A549 (cell line): ENCODE results near the gene MDGA2. TPM values are rescaled to one million over a fixed set of nuclear protein-coding genes. Genes with fewer than 3 reads are reported as not detected.

Source experiments
- ATAC-seq, 2 experiments: fragments of 200-7000 bp in 1 of 2; fragments of >200 bp in 1 of 2; cut with Nextera tagmentation in 1 of 2; cut with Tn5 transposase in 1 of 2; 3 replicates each; pipeline versions ENCODE4 v1.8.0 to v1.9.1; 2018 to 2020; ENCODE audit warnings: mild to moderate bottlenecking in 1 of 2, moderate library complexity in 1 of 2
- CTCF ChIA-PET: fragments of 300-600 bp; sonication (Branson Sonifier 250); formaldehyde crosslinking; extraction: SDS; loops from one replicate; lab custom pipeline; 2021; ENCODE audit warnings: antibody characterized with exemption, inconsistent platforms; lab: Yijun Ruan, JAX
- POLR2A ChIA-PET: fragments of 350-600 bp; formaldehyde crosslinking; extraction: SDS; loops from one replicate; lab custom pipeline; 2021; ENCODE audit warnings: antibody characterized with exemption, inconsistent platforms; lab: Yijun Ruan, JAX
- DNase-seq, 2 experiments: peaks; one replicate each; pipeline versions ENCODE4 v3.0.0 to v3.0.0-alpha.2; 2011 to 2016; ENCODE audit warnings: low read depth in 1 of 2, low spot score in 1 of 2
- FAIRE-seq: peaks from 2 replicates; lab custom pipeline; 2011; peaks lifted over from hg19 to GRCh38; lab: Jason Lieb, UNC
- H3K27ac ChIP-seq, 2 experiments: fragments of >200 bp; sonication (Bioruptor Twin); formaldehyde crosslinking; 3 replicates each; pipeline ENCODE4 v1.5.1; 2016 to 2017
- H3K4me1 ChIP-seq: fragments of >200 bp; sonication (Bioruptor Twin); formaldehyde crosslinking; 3 replicates; pipeline ENCODE4 v1.6.1; 2016
- H3K4me2 ChIP-seq: fragments of >200 bp; sonication (Bioruptor Twin); formaldehyde crosslinking; 3 replicates; pipeline ENCODE4 v1.6.1; 2016
- H3K4me3 ChIP-seq: fragments of >200 bp; sonication (Bioruptor Twin); formaldehyde crosslinking; 3 replicates; pipeline ENCODE4 v1.5.1; 2016
- H3K9me3 ChIP-seq: fragments of >200 bp; sonication (Bioruptor Twin); formaldehyde crosslinking; 3 replicates; pipeline ENCODE4 v1.6.1; 2016
- CEBPB ChIP-seq, 2 experiments: fragments of >200 bp in 1 of 2; sonication (Bioruptor Twin) in 1 of 2; formaldehyde crosslinking in 1 of 2; IDR thresholded peaks; 2 replicates each; pipeline ENCODE4 v1.6.1; 2012 to 2016
- FOSL2 ChIP-seq, 2 experiments: fragments of 450-650 bp in 1 of 2; fragments of >200 bp in 1 of 2; sonication (Bioruptor Twin) in 1 of 2; formaldehyde crosslinking; IDR thresholded peaks; 2 replicates each; pipeline versions ENCODE4 v1.5.0 to v1.6.1; 2016 to 2020; ENCODE audit warnings: mild to moderate bottlenecking in 1 of 2, moderate library complexity in 1 of 2
- FOXS1 ChIP-seq: fragments of 250-450 bp; sonication (Bioruptor Pico); IDR thresholded peaks from 2 replicates; pipeline ENCODE4 v1.5.0; 2020; ENCODE audit warnings: mild to moderate bottlenecking, moderate library complexity
- HDAC2 ChIP-seq: fragments of 200-600 bp; sonication (generic); IDR thresholded peaks from 2 replicates; pipeline ENCODE4 v1.6.1; 2016
- HMGXB4 ChIP-seq: fragments of 250-450 bp; sonication (Bioruptor Pico); IDR thresholded peaks from 2 replicates; pipeline ENCODE4 v1.5.0; 2021; ENCODE audit warnings: mild to moderate bottlenecking, moderate library complexity, borderline replicate concordance
- JUNB ChIP-seq: fragments of >200 bp; sonication (Bioruptor Twin); formaldehyde crosslinking; IDR thresholded peaks from 2 replicates; pipeline ENCODE4 v1.6.1; 2016
- KDM5A ChIP-seq: fragments of 200-600 bp; sonication (generic); IDR thresholded peaks from 2 replicates; pipeline ENCODE4 v1.6.1; 2016; ENCODE audit warnings: antibody characterized with exemption, mild to moderate bottlenecking
- MAX ChIP-seq: IDR thresholded peaks from 2 replicates; pipeline ENCODE4 v1.6.1; 2012
- NFE2L2 ChIP-seq: fragments of 150-350 bp; conservative IDR thresholded peaks from 2 replicates; pipeline ENCODE4 v1.6.1; 2014; ENCODE audit warnings: low read length
- NR3C1 ChIP-seq: fragments of >200 bp; sonication (Bioruptor Twin); formaldehyde crosslinking; IDR thresholded peaks from 3 replicates; pipeline ENCODE4 v1.6.1; 2017
- RARB ChIP-seq: fragments of 250-450 bp; sonication (Bioruptor Pico); IDR thresholded peaks from 2 replicates; pipeline ENCODE4 v1.8.0; 2021; ENCODE audit warnings: mild to moderate bottlenecking, moderate library complexity
- REST ChIP-seq: fragments of 200-600 bp; sonication (generic); IDR thresholded peaks from 2 replicates; pipeline ENCODE4 v1.6.1; 2016; ENCODE audit warnings: antibody characterized with exemption, mild to moderate bottlenecking, moderate library complexity
- RFX5 ChIP-seq: fragments of 450-650 bp; IDR thresholded peaks from 2 replicates; pipeline ENCODE4 v1.7.1; 2014; ENCODE audit warnings: antibody characterized with exemption, mild to moderate bottlenecking, moderate library complexity
- SREBF2 ChIP-seq: fragments of 450-650 bp; IDR thresholded peaks from 2 replicates; pipeline ENCODE4 v1.6.1; 2014; ENCODE audit warnings: mild to moderate bottlenecking, moderate library complexity
- USF2 ChIP-seq: fragments of 450-650 bp; IDR thresholded peaks from 2 replicates; pipeline ENCODE4 v1.6.1; 2014; ENCODE audit warnings: antibody characterized with exemption
- ZSCAN20 ChIP-seq: fragments of 250-450 bp; sonication (Bioruptor Pico); IDR thresholded peaks from 2 replicates; pipeline ENCODE4 v1.8.0; 2022; ENCODE audit warnings: mild to moderate bottlenecking, moderate library complexity
- WGBS: methylation state at CpG from one replicate; pipeline ENCODE4 v1.1.6; 2017; ENCODE audit errors: missing lambda C conversion rate; 5-methylcytosine and 5-hydroxymethylcytosine counted together
- polyA plus RNA-seq, 4 experiments: library from polyadenylated mRNA; depleted of rRNA in 3 of 4; stranded (reverse); fragments of >200 nt; fragmentation: RNase III in 1 of 4; extraction: RNeasy Plus Mini Kit Qiagen cat#74134 plus additional on column Dnase treatment in 1 of 4; gene quantifications; 2 replicates in 3 of 4; 3 replicates in 1 of 4; pipeline ENCODE4 v1.2.3, GENCODE V29; 2011 to 2017

Gene MDGA2
- polyA plus RNA-seq, 2 of the 4 experiments (the other 2 are of a cell fraction), result 0.08 to 0.12 TPM

GRCh38 chr14:47149326-47149725 is 526.1 kb downstream of the MDGA2 start (continued):
- TF ChIP-seq HDAC2 (no peak), RARB (CRISPR knock-in tag) (no peak), USF2 (no peak)

- no peak overlapping the region for H3K4me2 ChIP-seq
- no peaks in the 10 kb centered on the region for H3K4me1 ChIP-seq
- no peaks in the 10 kb centered on the region for H3K9me3 ChIP-seq
- ATAC-seq (no peak), DNase-seq (no peak), FAIRE-seq (no peak)
- no peak overlapping the region for H3K4me3 ChIP-seq
- TF ChIP-seq CEBPB (IDR thresholded peaks at IDR 0.05), result no peak
- no peak for TF ChIP-seq USF2
- no peak for TF ChIP-seq RFX5
- TF ChIP-seq SREBF2, result no peak
- no peak for TF ChIP-seq FOSL2 (IDR thresholded peaks at IDR 0.05)
- TF ChIP-seq FOSL2 (CRISPR knock-in tag; IDR thresholded peaks at IDR 0.05), result no peak
- TF ChIP-seq NR3C1, result no peak
- TF ChIP-seq HDAC2, result no peak
- TF ChIP-seq ZSCAN20 (CRISPR knock-in tag), result no peak
- TF ChIP-seq KDM5A, result no peak
- TF ChIP-seq FOXS1 (CRISPR knock-in tag), result no peak
- no peak overlapping the region for H3K27ac ChIP-seq
- 3% methylated on average over 3 of the region's 3 CpGs for WGBS
- ChIA-PET POLR2A (no interaction called here), CTCF (no interaction called here)
These were observed 526.7 kb downstream of the MDGA2 start for GRCh38 chr14:47148686-47149085.

- WGBS, result 11% methylated on average over 2 of the region's 2 CpGs
- ATAC-seq (no peak), FAIRE-seq (no peak), DNase-seq (no peak)
- H3K9me3 ChIP-seq, result no peaks in the 10 kb centered on the region
- no peaks in the 10 kb centered on the region for H3K4me1 ChIP-seq
- ChIA-PET CTCF (no interaction called here), POLR2A (no interaction called here)
- no peak overlapping the region for H3K27ac ChIP-seq
- H3K4me2 ChIP-seq, result no peak overlapping the region
- H3K4me3 ChIP-seq, result no peak overlapping the region
- TF ChIP-seq NR3C1, result no peak
- no peak for TF ChIP-seq NFE2L2
- no peak for TF ChIP-seq JUNB
- no peak for TF ChIP-seq FOSL2 (IDR thresholded peaks at IDR 0.05)
- no peak for TF ChIP-seq FOSL2 (CRISPR knock-in tag; IDR thresholded peaks at IDR 0.05)
- TF ChIP-seq MAX, result no peak
- no peak for TF ChIP-seq HMGXB4
- TF ChIP-seq RARB (CRISPR knock-in tag), result no peak
- no peak for TF ChIP-seq REST
- no peak for TF ChIP-seq SREBF2
These were observed 554.8 kb downstream of the MDGA2 start for GRCh38 chr14:47120645-47121044.
